Spleen (tissue), 7 donors: ENCODE data around the gene MBD2.

Source experiments
- CTCF ChIP-seq, 11 experiments: fragments of 200-600 bp in 7 of 11; fragments of 450-650 bp in 4 of 11; sonication (generic) in 4 of 11; IDR thresholded peaks in 8 of 11; conservative IDR thresholded peaks in 3 of 11; 1 replicate in 7 of 11; 2 replicates in 4 of 11; pipeline versions ENCODE4 v1.4.0 to v1.8.0; 2016 to 2021; ENCODE audit warnings: antibody characterized with exemption in 11 of 11, inconsistent platforms in 4 of 11, mild to moderate bottlenecking in 1 of 11
- POLR2A ChIP-seq, 3 donors: fragments of 450-650 bp; IDR thresholded peaks; one replicate each; pipeline ENCODE4 v1.5.1; 2017; ENCODE audit warnings: antibody characterized with exemption in 3 of 3, mild to moderate bottlenecking in 1 of 3
- donor health status: DM: no; HTN: no; CAD: no; lungs with moderate emphysema.
- donor health status: DM: no; HTN: no; CAD: no.
- donor health status: DM: no; HTN: no; CAD: no.

GRCh38 chr18:54187372-54187771 lies 37.1 kb downstream of the MBD2 start:
- no peak for TF ChIP-seq CTCF (IDR thresholded peaks at IDR 0.05 in 8 of 11, conservative IDR thresholded peaks at IDR 0.05 in 3 of 11)
- no peak for TF ChIP-seq POLR2A (IDR thresholded peaks at IDR 0.05)
